ENCODE data around the gene CALHM2.
"Not testable (repeated sequence)": the region's sequence is repeated elsewhere in the genome, so short reads cannot be mapped to it uniquely, and the experiment has no call there.

The CALHM2 gene

GRCh38 chr10:103429647-103430046, 22.5 kb downstream of the CALHM2 start:
- ChIA-PET CTCF (no interaction called here), POLR2A (no interaction called here)
- DNase-seq (ENCODE audit: extremely low spot score): no peak
- no peak for TF ChIP-seq CTCF (IDR thresholded peaks at IDR 0.05; ENCODE audit: control extremely low read depth, extremely low read depth, low read depth, missing control alignments)

DNA sequence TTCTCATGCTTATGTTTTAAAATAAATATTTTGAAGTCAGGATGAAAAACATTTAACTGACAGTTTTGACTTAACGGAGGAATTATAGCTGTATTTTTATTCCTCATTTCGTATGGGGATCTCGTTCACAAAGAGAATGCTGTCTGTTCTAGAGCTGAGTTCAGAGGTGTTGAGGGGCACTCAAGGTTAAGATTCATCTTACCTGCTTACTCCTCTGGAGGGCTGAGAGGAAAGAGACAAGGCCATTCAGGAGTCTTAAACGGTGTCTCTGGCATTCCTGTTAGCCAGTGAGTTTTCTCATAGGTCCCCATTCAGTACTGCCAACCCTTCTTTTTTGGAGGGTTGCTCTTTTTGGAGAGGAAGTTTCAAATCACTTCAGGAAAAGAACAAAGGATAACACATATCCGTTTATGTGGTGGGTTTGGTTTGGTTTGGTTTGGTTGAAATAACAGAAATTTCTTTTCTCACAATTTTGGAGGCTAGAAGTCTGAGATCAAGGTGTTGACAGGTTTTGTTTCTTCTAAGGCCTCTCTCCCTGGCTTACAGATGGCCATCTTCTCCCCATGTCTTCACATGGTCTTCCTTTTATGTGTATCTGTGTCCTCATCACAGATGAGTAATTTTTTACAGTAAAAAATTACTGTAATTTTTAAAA, 23.1 kb downstream of the CALHM2 start:
- no peak for TF ChIP-seq CTCF (IDR thresholded peaks at IDR 0.05; ENCODE audit: control extremely low read depth, extremely low read depth, low read depth, missing control alignments)
- ChIA-PET POLR2A (no interaction called here), CTCF (interaction anchor here (1.0 kb wide), 1 partner anchor 12 kb away, joined by 5 read pairs; no protein-coding TSS in a partner anchor)
- no peak for DNase-seq (ENCODE audit: extremely low spot score)

DNA sequence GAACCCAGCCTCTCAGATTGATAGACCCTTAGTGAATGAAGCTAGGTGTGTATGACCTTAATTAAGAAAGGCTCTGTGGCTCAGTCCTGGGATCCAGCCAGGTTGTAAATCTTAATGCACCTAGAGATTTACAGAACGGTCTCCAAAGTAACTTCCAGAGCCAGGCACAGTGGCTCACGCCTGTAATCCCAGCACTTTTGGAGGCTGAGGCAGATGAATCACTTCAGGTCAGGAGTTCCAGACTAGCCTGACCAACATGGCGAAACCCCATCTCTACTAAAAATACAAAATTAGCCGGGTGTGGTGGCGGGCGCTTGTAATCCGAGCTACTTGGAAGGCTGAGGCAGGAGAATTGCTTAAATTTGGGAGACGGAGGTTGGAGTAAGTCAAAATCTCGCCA, 24.3 kb downstream of the CALHM2 start:
- POLR2A ChIA-PET: no interaction called here
- CTCF ChIA-PET: interaction anchor here (2.0 to 4.8 kb wide), 2 partner anchors 11 to 53 kb away, joined by 6 to 32 read pairs; no protein-coding TSS in a partner anchor
- TF ChIP-seq CTCF (IDR thresholded peaks at IDR 0.05; ENCODE audit: control extremely low read depth, extremely low read depth, low read depth, missing control alignments): no peak
- DNase-seq (ENCODE audit: extremely low spot score): no peak

GRCh38 chr10:103423748-103424147, 28.4 kb downstream of the CALHM2 start:
- no peak for DNase-seq (ENCODE audit: extremely low spot score)
- ChIA-PET POLR2A (no interaction called here), CTCF (interaction anchor here (0.8 to 4.8 kb wide), 8 partner anchors 7 to 262 kb away, joined by 3 to 32 read pairs (median 4); partner anchors contain the start of genes CALHM2 and NEURL1)
- TF ChIP-seq CTCF (IDR thresholded peaks at IDR 0.05; ENCODE audit: control extremely low read depth, extremely low read depth, low read depth, missing control alignments): no peak

DNA sequence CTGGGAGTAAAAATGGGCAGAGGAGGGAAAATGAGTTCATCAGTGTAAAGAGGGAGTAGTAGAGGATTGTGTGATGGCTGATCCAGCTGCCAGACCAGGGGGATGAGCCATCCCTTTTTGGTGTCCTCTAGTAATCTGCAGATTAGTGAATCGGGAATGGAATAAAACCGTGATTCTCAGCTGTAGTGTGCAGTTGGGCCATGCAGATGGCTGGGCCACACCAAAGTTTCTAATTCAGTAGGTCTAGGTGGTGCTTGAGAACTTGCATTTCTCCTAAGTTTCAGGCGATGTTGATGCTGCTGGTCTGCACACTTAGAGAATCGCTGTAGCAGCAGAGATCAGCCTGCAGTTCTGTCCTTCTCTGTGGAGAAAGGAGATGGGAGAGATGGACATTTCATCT, 33.1 kb downstream of the CALHM2 start:
- POLR2A ChIA-PET: interaction anchor here (0.6 kb wide), 1 partner anchor 50 kb away, joined by 3 read pairs; no protein-coding TSS in a partner anchor
- CTCF ChIA-PET: interaction anchor here (1.1 to 9.0 kb wide), 6 partner anchors 30 to 145 kb away, joined by 3 to 135 read pairs (median 40); partner anchors contain the start of genes CALHM3 and NEURL1
- no peak for TF ChIP-seq CTCF (IDR thresholded peaks at IDR 0.05; ENCODE audit: control extremely low read depth, extremely low read depth, low read depth, missing control alignments)
- DNase-seq (ENCODE audit: extremely low spot score): no peak

DNA sequence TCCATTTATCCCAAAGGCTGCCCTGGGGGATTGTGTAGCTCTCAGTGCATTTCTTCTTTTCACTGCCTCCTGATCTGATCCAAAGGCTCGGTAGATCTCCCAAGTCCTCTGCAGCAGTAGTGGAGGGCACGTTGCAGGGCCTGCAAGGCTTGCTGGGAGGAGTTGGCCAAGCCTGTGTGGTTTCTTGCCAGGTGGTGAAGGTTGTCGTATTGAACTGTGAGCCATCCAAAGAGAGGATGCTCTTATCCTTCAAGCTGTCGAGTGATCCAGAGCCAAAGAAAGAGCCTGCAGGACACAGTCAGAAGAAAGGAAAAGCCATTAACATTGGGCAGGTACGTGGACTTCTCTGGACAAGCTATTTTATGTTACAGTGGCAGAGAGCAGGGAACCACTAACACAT, 34.6 kb downstream of the CALHM2 start:
- no peak for TF ChIP-seq CTCF (IDR thresholded peaks at IDR 0.05; ENCODE audit: control extremely low read depth, extremely low read depth, low read depth, missing control alignments)
- ChIA-PET POLR2A (no interaction called here), CTCF (interaction anchor here (1.1 to 9.0 kb wide), 15 partner anchors 8 to 500 kb away, joined by 3 to 135 read pairs (median 11); partner anchors contain the start of genes ATP5MK, CALHM2, CALHM3 and CNNM2)
- no peak for DNase-seq (ENCODE audit: extremely low spot score)

DNA sequence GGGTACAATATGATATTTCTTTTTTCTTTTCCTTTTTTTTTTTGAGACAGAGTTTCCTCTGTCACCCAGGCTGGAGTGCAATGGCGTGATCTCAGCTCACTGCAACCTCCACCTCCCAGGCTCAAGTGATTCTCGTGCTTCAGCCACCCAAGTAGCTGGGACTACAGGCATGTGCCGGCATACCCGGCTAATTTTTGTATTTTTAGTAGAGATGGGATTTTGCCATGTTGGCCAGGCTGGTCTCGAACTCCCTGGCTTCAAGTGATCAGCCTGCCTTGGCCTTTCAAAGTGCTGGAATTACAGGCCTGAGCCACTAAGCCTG, 35.1 kb downstream of the CALHM2 start:
- ChIA-PET CTCF (interaction anchor here (1.1 to 9.0 kb wide), 16 partner anchors 9 to 500 kb away, joined by 3 to 135 read pairs (median 11); partner anchors contain the start of genes ATP5MK, CALHM2, CALHM3 and CNNM2), POLR2A (interaction anchor here (0.7 kb wide), 1 partner anchor 54 kb away, joined by 3 read pairs; no protein-coding TSS in a partner anchor)
- DNase-seq (ENCODE audit: extremely low spot score): not testable (repeated sequence)

Measured in GM10248 (cell line).